ENCODE measurements around the gene CD84. TPM values are rescaled to one million over a fixed set of nuclear protein-coding genes. Genes with fewer than 3 reads are reported as not detected.
"Not testable (repeated sequence)": the region's sequence is repeated elsewhere in the genome, so short reads cannot be mapped to it uniquely, and the experiment has no call there.

Gene CD84
- total RNA-seq, 4 donors from 2014 or later = 0.61 to 9.0 (median 2.4) TPM

GRCh38 chr1:160499631-160500030, 79.7 kb downstream of the CD84 start:
- DNase-seq = no peak
- 76 to 86% methylated on average over 1 of the region's 1 CpG for WGBS, 2 donors

DNA sequence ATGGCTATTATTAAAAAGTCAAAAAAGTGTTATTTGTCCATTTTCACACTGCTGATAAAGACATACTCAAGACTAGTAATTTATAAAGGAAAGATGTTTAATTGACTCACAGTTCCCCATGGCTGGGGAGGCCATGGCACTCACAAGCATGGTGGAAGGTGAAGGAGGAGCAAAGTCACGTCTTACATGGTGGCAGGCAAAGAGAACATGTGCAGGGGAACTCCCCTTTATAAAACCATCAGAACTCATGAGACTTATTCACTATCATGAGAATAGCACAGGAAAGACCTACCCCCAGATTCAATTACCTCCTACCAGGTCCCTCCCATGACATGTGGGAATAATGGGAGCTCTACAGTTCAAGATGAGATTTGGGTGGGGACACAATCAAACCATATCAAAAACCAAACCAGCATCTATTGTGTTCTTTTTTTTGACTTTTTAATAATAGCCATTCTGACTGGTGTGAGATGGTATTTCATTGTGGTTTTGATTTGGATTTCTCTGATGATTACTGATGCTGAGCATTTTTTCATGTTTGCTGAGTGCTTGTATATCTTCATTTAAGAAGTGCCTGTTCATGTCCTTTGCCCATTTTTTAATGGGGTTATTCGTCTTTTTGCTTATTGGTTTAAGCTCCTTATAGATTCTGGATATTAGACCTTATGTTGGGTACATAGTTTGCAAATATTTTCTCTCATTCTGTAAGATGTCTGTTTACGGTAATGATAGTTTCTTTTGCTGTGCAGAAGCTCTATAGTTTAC, 80.8 kb downstream of the CD84 start:
- H3K27me3 ChIP-seq; H3K4me3 ChIP-seq; H3K27ac ChIP-seq; DNase-seq; H3K36me3 ChIP-seq; H3K4me1 ChIP-seq; intact Hi-C loops (cut with DNase I): not testable (repeated sequence)
- peaks cover 0 to 12% (median 0%) of the 10 kb centered on the region in 3 donors for H3K9me3 ChIP-seq
- WGBS, 2 donors = 60 to 79% methylated on average over 2 to 3 of the region's 3 CpGs

More at GRCh38 chr1:160499631-160500030, 79.7 kb downstream of the CD84 start:
- intact Hi-C loops (cut with DNase I) = no loop called here
- TF ChIP-seq CTCF (IDR thresholded peaks at IDR 0.05) (no peak), POLR2A (IDR thresholded peaks at IDR 0.05) (no peak)
- Histone ChIP-seq H3K36me3 (no peaks in the 10 kb centered on the region), H3K27me3 (no peaks in the 10 kb centered on the region), H3K27ac (no peak overlapping the region), H3K4me1 (no peaks in the 10 kb centered on the region), H3K9me3 (peaks cover 0 to 12% (median 0%) of the 10 kb centered on the region in 3 donors), H3K4me3 (no peak overlapping the region)

GRCh38 chr1:160496334-160496733, 83.0 kb downstream of the CD84 start:
- Histone ChIP-seq H3K27ac (no peak overlapping the region), H3K9me3 (peaks cover 0 to 12% (median 0%) of the 10 kb centered on the region in 3 donors), H3K4me3 (no peak overlapping the region), H3K36me3 (no peaks in the 10 kb centered on the region), H3K4me1 (no peaks in the 10 kb centered on the region), H3K27me3 (no peaks in the 10 kb centered on the region)
- intact Hi-C loops (cut with DNase I) = no loop called here
- DNase-seq = no peak
- TF ChIP-seq CTCF (IDR thresholded peaks at IDR 0.05) (no peak), POLR2A (IDR thresholded peaks at IDR 0.05) (no peak)
- 88 to 90% methylated on average over 4 of the region's 4 CpGs for WGBS, 2 donors

- DNase-seq = no peak
- Histone ChIP-seq H3K36me3 (no peaks in the 10 kb centered on the region), H3K4me3 (no peak overlapping the region), H3K27me3 (no peaks in the 10 kb centered on the region), H3K9me3 (peaks cover 0 to 12% (median 0%) of the 10 kb centered on the region in 3 donors), H3K27ac (no peak overlapping the region), H3K4me1 (no peaks in the 10 kb centered on the region)
- 76 to 89% methylated on average over 3 of the region's 3 CpGs for WGBS, 2 donors
- intact Hi-C loops (cut with DNase I) = no loop called here
- TF ChIP-seq POLR2A (IDR thresholded peaks at IDR 0.05) = no peak
- no peak for TF ChIP-seq CTCF (IDR thresholded peaks at IDR 0.05)
Measured at GRCh38 chr1:160494620-160495019, 84.7 kb downstream of the CD84 start.

DNA sequence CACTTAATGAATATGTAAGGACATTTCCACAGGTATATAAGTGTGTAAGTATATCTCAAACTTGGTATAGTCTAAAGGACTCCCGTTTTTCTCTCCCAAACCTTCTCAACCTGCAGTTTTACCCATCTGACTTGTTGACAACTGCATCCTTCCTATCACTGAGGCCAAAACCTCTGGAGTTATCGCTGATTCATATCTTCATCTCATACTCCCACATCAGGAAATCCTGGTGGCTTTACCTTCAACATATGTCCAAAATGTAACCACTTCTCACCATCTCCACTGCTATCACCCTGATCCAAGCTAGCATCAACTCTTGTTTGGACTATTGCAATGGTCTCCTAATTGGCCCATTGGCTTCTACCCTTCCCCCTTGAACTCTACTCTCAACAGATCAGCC, 86.7 kb downstream of the CD84 start:
- intact Hi-C loops (cut with DNase I) = no loop called here
- no peaks in the 10 kb centered on the region for H3K27me3 ChIP-seq
- WGBS, 2 donors = 70 to 78% methylated on average over 2 of the region's 2 CpGs
- no peaks in the 10 kb centered on the region for H3K9me3 ChIP-seq
- no peaks in the 10 kb centered on the region for H3K4me1 ChIP-seq
- TF ChIP-seq POLR2A (IDR thresholded peaks at IDR 0.05) = no peak
- TF ChIP-seq CTCF (IDR thresholded peaks at IDR 0.05) = no peak
- no peak for DNase-seq
- no peaks in the 10 kb centered on the region for H3K36me3 ChIP-seq
- no peak overlapping the region for H3K4me3 ChIP-seq
- no peak overlapping the region for H3K27ac ChIP-seq
